Measurements from ENCODE around the gene NRXN2.

GRCh38 chr11:64694026-64694755 is 28.8 kb downstream of the NRXN2 start:
- no peak for TF ChIP-seq EZH2phosphoT487 (IDR thresholded peaks at IDR 0.05; ENCODE audit: low read length)
- TF ChIP-seq CTCF (IDR thresholded peaks at IDR 0.05; ENCODE audit: low read length) = no peak
- TF ChIP-seq EZH2 (optimal IDR thresholded peaks at IDR 0.05; ENCODE audit: low read depth, low read length) = no peak

Measured in MM.1S (cell line).